ENCODE measurements around the gene RFPL2.
"Not testable (repeated sequence)": the region's sequence is repeated elsewhere in the genome, so short reads cannot be mapped to it uniquely, and the experiment has no call there.

Gene RFPL2

DNA sequence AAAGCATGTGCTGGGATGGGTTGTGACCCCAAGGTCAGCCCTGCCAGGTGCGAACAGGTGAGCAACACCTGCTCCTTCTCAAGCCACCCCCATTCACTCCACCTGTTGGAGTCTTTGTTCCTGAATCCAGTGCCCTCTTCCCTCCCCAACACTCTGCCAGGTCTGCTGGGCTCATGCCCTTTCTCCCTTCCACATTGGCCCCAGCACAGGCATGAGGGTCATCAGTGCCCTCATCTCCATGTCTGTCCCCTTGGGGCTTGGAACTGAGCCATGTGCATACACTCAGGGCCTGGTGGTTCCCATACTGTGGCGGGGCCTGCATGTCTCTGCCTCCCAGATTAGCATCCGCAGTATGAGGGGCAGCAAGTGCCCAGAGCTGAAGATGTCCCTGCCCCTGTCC, 19.1 kb downstream of the RFPL2 start:
- Histone ChIP-seq H3K4me3 (ENCODE audit: low read depth in 1 of 2, low read length in 2 of 2) (no peak overlapping the region), H3K9ac (ENCODE audit: low read length) (no peak overlapping the region), H3K4me1 (ENCODE audit: insufficient read depth, low read length) (no peaks in the 10 kb centered on the region), H3K9me3 (ENCODE audit: low read length) (no peaks in the 10 kb centered on the region), H3K36me3 (ENCODE audit: insufficient read depth, low read length) (no peaks in the 10 kb centered on the region), H3K27me3 (ENCODE audit: control insufficient read depth in 1 of 2, insufficient read depth in 2 of 2, low read length in 2 of 2) (no peaks in the 10 kb centered on the region), H3K27ac (ENCODE audit: low read depth, low read length) (no peak overlapping the region)

DNA sequence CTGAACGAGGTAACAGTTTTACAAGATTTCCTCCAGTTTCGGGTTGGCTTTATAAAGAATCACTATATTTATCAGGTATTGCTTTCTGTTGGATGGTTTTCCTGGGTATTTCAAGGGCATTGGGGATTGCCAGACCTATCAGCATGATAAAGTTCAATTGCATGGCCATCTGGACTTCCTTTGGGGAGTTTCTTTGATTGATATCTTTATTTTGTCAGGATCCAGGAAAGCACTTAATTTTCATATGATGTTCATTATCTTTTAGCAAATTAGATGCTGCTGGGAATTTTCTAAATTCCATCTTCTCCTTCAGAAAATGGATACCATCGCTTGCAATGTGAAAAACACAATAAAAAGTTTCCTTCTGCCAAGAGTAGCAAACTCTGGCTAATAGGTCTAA, 21.2 kb downstream of the RFPL2 start:
- no peaks in the 10 kb centered on the region for H3K27me3 ChIP-seq (ENCODE audit: control insufficient read depth in 1 of 2, insufficient read depth in 2 of 2, low read length in 2 of 2)
- H3K9ac ChIP-seq (ENCODE audit: low read length) = no peak overlapping the region
- no peak overlapping the region for H3K4me3 ChIP-seq (ENCODE audit: low read depth in 1 of 2, low read length in 2 of 2)
- no peaks in the 10 kb centered on the region for H3K36me3 ChIP-seq (ENCODE audit: insufficient read depth, low read length)
- H3K4me1 ChIP-seq (ENCODE audit: insufficient read depth, low read length) = no peaks in the 10 kb centered on the region
- no peaks in the 10 kb centered on the region for H3K9me3 ChIP-seq (ENCODE audit: low read length)
- no peak overlapping the region for H3K27ac ChIP-seq (ENCODE audit: low read depth, low read length)

DNA sequence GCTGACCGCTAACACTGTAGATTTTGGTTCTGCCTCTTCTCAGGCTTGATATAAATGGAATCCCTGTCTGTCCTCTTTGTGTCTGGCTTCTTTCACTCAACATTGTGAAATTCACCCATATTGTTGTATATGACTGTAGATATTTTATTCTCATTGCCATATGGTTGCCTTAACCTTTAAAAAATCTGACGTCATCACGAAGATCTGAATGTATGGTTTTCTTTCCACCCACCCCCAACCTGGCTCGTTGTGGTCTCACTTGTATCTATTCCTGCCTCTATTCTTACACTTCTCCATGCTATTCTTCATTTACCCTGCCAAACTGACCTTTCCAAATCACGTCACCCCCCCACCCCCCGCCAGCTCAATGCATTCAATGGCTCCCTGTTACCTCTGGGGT, 23.8 kb downstream of the RFPL2 start:
- Histone ChIP-seq H3K9me3 (ENCODE audit: low read length) (no peaks in the 10 kb centered on the region), H3K27me3 (ENCODE audit: control insufficient read depth in 1 of 2, insufficient read depth in 2 of 2, low read length in 2 of 2) (peaks cover 0 to 6% of the 10 kb centered on the region in 2 donors), H3K4me1 (ENCODE audit: insufficient read depth, low read length) (no peaks in the 10 kb centered on the region)

DNA sequence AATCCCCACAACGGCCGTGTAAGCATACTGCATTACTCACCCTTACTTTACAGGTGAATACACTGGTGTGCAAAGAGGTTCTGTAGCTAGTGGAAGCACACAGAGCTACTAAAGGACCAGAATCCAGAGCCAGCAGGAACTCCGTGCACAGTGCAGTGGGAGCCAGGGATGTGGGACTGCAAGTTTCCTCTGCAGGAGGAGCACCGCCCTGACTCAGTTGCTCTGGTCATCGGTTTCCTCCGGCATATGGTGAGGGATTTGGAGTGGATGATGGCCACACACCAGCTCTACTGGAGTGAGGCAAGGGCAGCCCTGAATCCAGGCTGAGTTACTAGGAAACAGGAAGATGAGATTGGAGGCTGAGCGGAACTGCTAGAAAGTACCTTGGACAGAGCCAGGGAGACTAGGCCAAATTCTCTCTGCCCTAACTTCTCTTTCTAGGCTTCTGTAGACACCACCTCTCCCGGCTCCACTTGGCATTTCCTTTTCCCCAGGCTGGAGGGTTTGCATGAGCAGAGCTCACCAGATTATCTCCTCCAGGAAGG, 27.6 kb downstream of the RFPL2 start:
- Histone ChIP-seq H3K27ac (ENCODE audit: low read depth, low read length) (no peak overlapping the region), H3K9me3 (ENCODE audit: low read length) (no peaks in the 10 kb centered on the region), H3K36me3 (ENCODE audit: insufficient read depth, low read length) (no peaks in the 10 kb centered on the region), H3K4me1 (ENCODE audit: insufficient read depth, low read length) (no peaks in the 10 kb centered on the region), H3K27me3 (ENCODE audit: control insufficient read depth in 1 of 2, insufficient read depth in 2 of 2, low read length in 2 of 2) (peaks cover 7 to 20% of the 10 kb centered on the region in 2 donors), H3K9ac (ENCODE audit: low read length) (no peak overlapping the region), H3K4me3 (ENCODE audit: low read depth in 1 of 2, low read length in 2 of 2) (no peak overlapping the region)

More for the DNA sequence above, 23.8 kb downstream of the RFPL2 start:
- Histone ChIP-seq H3K9ac (ENCODE audit: low read length) (no peak overlapping the region), H3K27ac (ENCODE audit: low read depth, low read length) (no peak overlapping the region), H3K4me3 (ENCODE audit: low read depth in 1 of 2, low read length in 2 of 2) (no peak overlapping the region), H3K36me3 (ENCODE audit: insufficient read depth, low read length) (no peaks in the 10 kb centered on the region)

DNA sequence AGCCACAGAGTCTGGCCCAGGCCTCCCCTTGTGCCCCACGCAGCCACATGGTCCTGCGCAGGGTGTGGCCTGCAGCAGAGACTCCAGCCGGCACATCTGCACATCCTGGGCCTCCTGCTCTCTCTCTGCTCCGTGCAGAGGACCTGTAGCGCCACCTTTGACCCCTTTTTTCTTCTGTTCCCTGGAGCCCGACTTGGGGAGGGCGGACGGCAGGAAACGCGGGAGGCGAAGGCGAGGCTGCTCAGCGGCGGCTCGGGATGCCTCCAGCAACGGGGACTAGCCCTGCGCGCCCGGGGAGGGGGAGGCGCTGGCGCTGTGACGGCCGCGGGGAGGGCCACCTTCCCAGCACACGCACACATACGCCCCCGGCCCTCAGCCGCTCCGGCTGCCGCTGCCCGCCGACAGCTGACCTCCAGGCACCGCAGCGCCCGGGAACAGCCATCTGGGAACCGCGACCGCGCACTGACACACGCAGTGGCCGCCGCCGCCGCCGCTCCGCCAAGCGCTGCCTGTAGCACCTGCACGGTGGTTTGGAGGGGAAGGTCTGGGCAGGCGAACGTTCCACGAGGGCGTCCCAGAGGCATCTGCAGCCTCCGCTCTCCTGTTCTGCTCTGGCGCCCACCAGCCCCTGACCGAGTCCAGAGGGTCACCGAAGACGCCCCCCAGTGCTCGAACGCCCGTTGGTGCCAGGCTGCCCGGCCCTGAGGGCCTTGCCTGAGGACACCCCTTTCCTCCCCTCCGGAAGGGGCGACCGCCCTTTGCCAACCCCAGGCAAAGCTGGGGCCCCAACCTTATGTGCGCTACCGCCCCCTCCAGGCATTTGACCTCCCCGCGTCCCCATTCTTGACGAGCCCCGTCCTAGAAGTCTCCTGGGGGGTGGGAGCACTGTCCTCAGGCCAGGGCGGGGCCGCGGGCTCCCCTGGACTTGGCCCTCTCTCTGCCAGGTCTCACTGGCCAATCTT, 28.9 kb downstream of the RFPL2 start:
- H3K9ac ChIP-seq (ENCODE audit: low read length) = no peak overlapping the region
- H3K4me1 ChIP-seq (ENCODE audit: insufficient read depth, low read length) = no peaks in the 10 kb centered on the region
- H3K27me3 ChIP-seq (ENCODE audit: control insufficient read depth in 1 of 2, insufficient read depth in 2 of 2, low read length in 2 of 2) = peaks cover 7 to 20% of the 10 kb centered on the region in 2 donors
- no peak overlapping the region for H3K4me3 ChIP-seq (ENCODE audit: low read depth in 1 of 2, low read length in 2 of 2)
- no peaks in the 10 kb centered on the region for H3K9me3 ChIP-seq (ENCODE audit: low read length)
- no peaks in the 10 kb centered on the region for H3K36me3 ChIP-seq (ENCODE audit: insufficient read depth, low read length)
- no peak overlapping the region for H3K27ac ChIP-seq (ENCODE audit: low read depth, low read length)

DNA sequence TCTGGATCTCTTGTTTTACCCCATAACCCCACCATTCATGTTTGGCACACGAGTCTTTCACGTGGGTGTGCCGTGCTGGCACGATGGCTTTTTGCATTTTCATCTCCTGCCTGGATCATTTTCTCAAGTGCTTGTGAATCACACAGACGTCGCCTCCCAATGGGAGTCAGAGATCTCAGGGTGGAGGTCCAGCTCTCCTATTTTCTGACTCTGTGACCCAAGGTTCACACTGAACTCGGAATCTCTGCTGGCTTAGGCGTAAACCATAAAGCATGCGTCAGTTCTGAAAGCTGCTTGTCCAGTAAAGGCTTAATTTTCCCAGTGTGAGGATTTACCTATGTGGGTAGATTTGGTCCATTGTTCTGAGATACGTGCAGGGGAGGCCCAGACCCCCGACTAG, 29.8 kb downstream of the RFPL2 start:
- H3K9ac ChIP-seq (ENCODE audit: low read length) = no peak overlapping the region
- peaks cover 7 to 20% of the 10 kb centered on the region in 2 donors for H3K27me3 ChIP-seq (ENCODE audit: control insufficient read depth in 1 of 2, insufficient read depth in 2 of 2, low read length in 2 of 2)
- H3K4me3 ChIP-seq (ENCODE audit: low read depth in 1 of 2, low read length in 2 of 2) = no peak overlapping the region
- H3K36me3 ChIP-seq (ENCODE audit: insufficient read depth, low read length) = no peaks in the 10 kb centered on the region
- H3K9me3 ChIP-seq (ENCODE audit: low read length) = no peaks in the 10 kb centered on the region
- H3K4me1 ChIP-seq (ENCODE audit: insufficient read depth, low read length) = no peaks in the 10 kb centered on the region
- H3K27ac ChIP-seq (ENCODE audit: low read depth, low read length) = no peak overlapping the region

DNA sequence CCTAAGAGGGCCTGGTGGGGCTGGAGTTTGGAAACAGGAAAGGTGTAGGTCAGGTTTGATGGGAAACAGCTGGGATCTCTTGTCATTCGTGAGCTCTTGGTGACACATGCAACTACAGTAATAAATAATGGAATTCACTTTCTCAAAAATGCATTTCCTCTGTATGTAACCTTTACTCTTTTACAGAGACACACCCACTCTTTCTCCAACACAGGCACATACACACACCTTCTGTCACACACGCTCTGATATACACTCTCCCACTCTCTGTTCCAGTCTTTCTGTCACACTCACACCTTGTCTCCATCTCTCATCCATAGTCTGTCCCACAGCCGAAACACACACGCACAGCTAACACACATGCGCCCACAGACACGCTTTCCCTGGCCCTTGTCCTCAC, 39.2 kb downstream of the RFPL2 start:
- Histone ChIP-seq H3K4me1 (ENCODE audit: insufficient read depth, low read length) (no peaks in the 10 kb centered on the region), H3K9ac (ENCODE audit: low read length) (no peak overlapping the region), H3K9me3 (ENCODE audit: low read length) (no peaks in the 10 kb centered on the region), H3K27ac (ENCODE audit: low read depth, low read length) (no peak overlapping the region), H3K4me3 (ENCODE audit: low read depth in 1 of 2, low read length in 2 of 2) (no peak overlapping the region), H3K27me3 (ENCODE audit: control insufficient read depth in 1 of 2, insufficient read depth in 2 of 2, low read length in 2 of 2) (no peaks in the 10 kb centered on the region), H3K36me3 (ENCODE audit: insufficient read depth, low read length) (no peaks in the 10 kb centered on the region)

DNA sequence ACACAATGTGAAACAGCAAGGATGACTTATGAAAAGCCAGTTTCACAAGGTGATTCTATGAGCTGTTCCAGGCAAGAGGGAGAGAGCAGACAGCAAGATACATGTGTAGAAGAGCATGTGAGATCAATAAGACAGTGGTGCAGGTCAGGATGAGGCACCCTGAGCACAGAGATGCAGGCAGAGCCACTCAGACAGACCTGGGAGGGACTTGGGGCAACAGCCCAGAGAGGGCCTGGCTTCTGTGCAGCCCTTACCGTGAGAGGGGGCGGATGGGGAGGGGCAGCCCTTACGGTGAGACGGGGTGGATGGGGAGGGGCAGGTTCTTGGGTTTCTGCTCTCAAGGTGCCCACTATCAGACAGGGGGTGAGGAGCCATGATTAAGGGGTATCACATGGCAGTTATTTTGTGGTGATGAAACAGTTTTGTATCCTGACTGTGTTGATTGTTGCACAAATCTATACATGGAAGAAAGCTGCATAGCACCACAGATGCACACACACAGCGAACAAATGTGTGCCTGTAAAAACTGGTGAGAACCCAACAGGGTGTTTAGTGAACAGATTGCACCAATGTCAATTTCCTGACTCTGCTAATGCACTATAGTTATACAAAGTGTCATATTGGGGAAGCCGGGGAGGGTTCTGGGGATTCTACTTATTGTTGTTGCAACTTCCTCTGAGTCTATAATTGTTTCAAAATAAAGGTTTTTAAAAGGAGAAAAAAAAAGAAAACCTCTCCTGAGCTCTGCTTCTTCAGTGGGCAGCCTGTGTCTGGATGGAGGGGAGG, 40.6 kb downstream of the RFPL2 start:
- no peaks in the 10 kb centered on the region for H3K27me3 ChIP-seq (ENCODE audit: control insufficient read depth in 1 of 2, insufficient read depth in 2 of 2, low read length in 2 of 2)
- H3K9me3 ChIP-seq (ENCODE audit: low read length) = no peaks in the 10 kb centered on the region
- no peak overlapping the region for H3K4me3 ChIP-seq (ENCODE audit: low read depth in 1 of 2, low read length in 2 of 2)
- H3K9ac ChIP-seq (ENCODE audit: low read length) = no peak overlapping the region
- H3K36me3 ChIP-seq (ENCODE audit: insufficient read depth, low read length) = no peaks in the 10 kb centered on the region
- H3K4me1 ChIP-seq (ENCODE audit: insufficient read depth, low read length) = no peaks in the 10 kb centered on the region
- no peak overlapping the region for H3K27ac ChIP-seq (ENCODE audit: low read depth, low read length)

DNA sequence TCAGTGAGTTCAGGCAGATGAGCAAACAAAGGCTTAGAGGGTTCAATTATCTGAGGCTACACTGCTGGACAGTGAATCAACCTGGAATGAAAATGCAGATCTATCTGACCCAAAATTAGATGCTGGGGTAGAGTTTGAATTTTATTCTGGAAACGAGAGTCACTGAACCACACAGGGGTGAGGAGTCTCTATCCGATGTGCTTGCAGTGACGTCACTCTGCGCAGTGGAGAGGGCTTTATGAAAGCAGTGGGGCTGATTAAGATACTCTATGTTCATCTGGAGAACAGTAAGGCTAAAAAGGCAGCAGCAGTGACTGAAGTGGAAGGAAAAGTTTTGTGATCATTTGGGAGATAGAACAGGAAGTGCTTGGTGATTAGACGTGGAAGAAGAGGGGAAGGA, 44.5 kb downstream of the RFPL2 start:
- H3K27me3 ChIP-seq (ENCODE audit: control insufficient read depth in 1 of 2, insufficient read depth in 2 of 2, low read length in 2 of 2); H3K9ac ChIP-seq (ENCODE audit: low read length); H3K9me3 ChIP-seq (ENCODE audit: low read length); H3K27ac ChIP-seq (ENCODE audit: low read depth, low read length); H3K36me3 ChIP-seq (ENCODE audit: insufficient read depth, low read length); H3K4me3 ChIP-seq (ENCODE audit: low read depth in 1 of 2, low read length in 2 of 2); H3K4me1 ChIP-seq (ENCODE audit: insufficient read depth, low read length): not testable (repeated sequence)

DNA sequence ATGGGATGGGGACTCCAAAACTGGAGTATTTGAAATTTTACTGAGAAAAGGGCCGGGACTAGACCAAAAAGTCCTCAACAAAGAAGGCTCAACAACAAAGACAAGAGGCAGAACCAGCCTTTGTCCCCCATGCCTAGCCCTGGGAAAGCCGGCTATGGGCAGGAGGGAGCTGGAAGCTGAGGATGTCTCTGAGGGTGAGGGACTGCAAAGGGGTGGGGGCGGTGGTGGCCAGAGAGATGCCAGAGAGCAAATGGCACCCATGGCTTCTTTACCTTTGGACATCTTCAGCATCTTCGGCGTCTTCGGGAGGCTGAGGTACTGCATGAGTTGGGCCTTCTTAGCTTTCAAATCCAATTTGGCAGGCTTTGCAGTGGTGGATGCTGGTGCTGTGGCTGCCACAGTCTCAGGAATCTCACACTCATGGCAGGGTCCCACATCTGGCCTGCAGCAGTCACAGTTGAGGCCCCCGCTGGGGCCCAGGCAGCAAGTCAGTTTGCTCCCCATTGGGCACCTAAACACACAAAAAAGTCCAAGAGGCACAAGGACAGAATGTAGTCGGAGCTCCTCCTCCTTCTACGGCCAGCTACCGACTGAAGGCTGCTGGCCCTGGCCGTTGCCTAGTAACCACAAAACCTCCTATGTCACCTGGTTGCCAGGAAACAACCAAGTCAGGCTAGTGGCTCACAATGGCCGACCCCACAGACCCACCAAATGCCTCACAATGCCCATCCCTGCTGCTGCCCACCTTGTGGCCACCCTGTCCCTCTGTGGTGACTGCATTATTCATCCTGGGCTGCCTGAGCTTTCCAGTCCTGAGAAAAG, 46.0 kb downstream of the RFPL2 start, which contains the start of gene C22orf42:
Gene C22orf42 (minus strand): TSS at position 592 of the 822 bp plus-strand sequence. CDS start 88 bp downstream, at position 504.
- Histone ChIP-seq H3K36me3 (ENCODE audit: insufficient read depth, low read length) (no peaks in the 10 kb centered on the region), H3K4me3 (ENCODE audit: low read depth in 1 of 2, low read length in 2 of 2) (no peak within 1 kb of the TSS), H3K9ac (ENCODE audit: low read length) (no peak within 1 kb of the TSS), H3K9me3 (ENCODE audit: low read length) (no peaks in the 10 kb centered on the region), H3K27ac (ENCODE audit: low read depth, low read length) (no peak within 1 kb of the TSS), H3K4me1 (ENCODE audit: insufficient read depth, low read length) (no peaks in the 10 kb centered on the region), H3K27me3 (ENCODE audit: control insufficient read depth in 1 of 2, insufficient read depth in 2 of 2, low read length in 2 of 2) (no peaks in the 10 kb centered on the region)

DNA sequence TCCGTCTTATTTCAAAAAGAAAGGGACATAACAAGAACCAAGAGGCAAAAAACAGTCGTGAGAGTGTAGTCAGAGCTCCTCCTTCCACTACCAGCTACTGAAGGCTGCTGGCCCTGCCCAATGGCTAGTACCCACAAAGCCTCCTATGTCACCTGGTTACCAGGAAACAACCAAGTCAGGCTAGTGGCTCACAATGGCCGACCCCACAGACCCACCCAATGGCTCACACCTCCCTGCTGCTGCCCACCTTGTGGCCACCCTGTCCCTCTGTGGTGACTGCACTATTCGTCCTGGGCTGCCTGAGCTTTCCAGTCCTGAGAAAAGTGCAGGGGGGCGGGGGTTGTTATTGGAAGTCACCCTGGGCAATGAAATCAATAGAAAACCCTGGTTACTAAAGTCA, 47.2 kb downstream of the RFPL2 start:
- H3K9me3 ChIP-seq (ENCODE audit: low read length); H3K27ac ChIP-seq (ENCODE audit: low read depth, low read length); H3K4me3 ChIP-seq (ENCODE audit: low read depth in 1 of 2, low read length in 2 of 2); H3K9ac ChIP-seq (ENCODE audit: low read length); H3K27me3 ChIP-seq (ENCODE audit: control insufficient read depth in 1 of 2, insufficient read depth in 2 of 2, low read length in 2 of 2); H3K4me1 ChIP-seq (ENCODE audit: insufficient read depth, low read length); H3K36me3 ChIP-seq (ENCODE audit: insufficient read depth, low read length): not testable (repeated sequence)

Data from muscle layer of colon (tissue), 2 donors.